ENCODE measurements around the gene CCDC146. TPM values are rescaled to one million over a fixed set of nuclear protein-coding genes. Genes with fewer than 3 reads are reported as not detected.
"Not testable (repeated sequence)": the region's sequence is repeated elsewhere in the genome, so short reads cannot be mapped to it uniquely, and the experiment has no call there.

The CCDC146 gene
- polyA plus RNA-seq (ENCODE audit: insufficient read length in 4 of 4) = 10 to 100 TPM; 16.3 to 35.6 (median 24.5) TPM

- peak; percentile 91 to 98 (median 94) for DNase-seq (ENCODE audit: low read depth in 4 of 4, low spot score in 2 of 4)
Measured at GRCh38 chr7:77121860-77122681, at the start of gene CCDC146. TSS of gene CCDC146 (plus strand) at chr7:77122615. CDS start at chr7:77167669, 45,054 bp downstream.

GRCh38 chr7:77074786-77075396 is 47.5 kb upstream of the CCDC146 start:
- DNase-seq (ENCODE audit: low read depth in 4 of 4, low spot score in 2 of 4) = not testable (repeated sequence)

- DNase-seq (ENCODE audit: low read depth in 4 of 4, low spot score in 2 of 4) = not testable (repeated sequence)
Measured at GRCh38 chr7:77077060-77077459, 45.4 kb upstream of the CCDC146 start.

- not testable (repeated sequence) for DNase-seq (ENCODE audit: low read depth in 4 of 4, low spot score in 2 of 4)
Measured at GRCh38 chr7:77079112-77079511, 43.3 kb upstream of the CCDC146 start.

- DNase-seq (ENCODE audit: low read depth in 4 of 4, low spot score in 2 of 4) = not testable (repeated sequence)
Measured at GRCh38 chr7:77079624-77080023, 42.8 kb upstream of the CCDC146 start.

GRCh38 chr7:77080236-77080635 is 42.2 kb upstream of the CCDC146 start:
- not testable (repeated sequence) for DNase-seq (ENCODE audit: low read depth in 4 of 4, low spot score in 2 of 4)

GRCh38 chr7:77082192-77082591 is 40.2 kb upstream of the CCDC146 start:
- DNase-seq (ENCODE audit: low read depth in 4 of 4, low spot score in 2 of 4) = not testable (repeated sequence)

- DNase-seq (ENCODE audit: low read depth in 4 of 4, low spot score in 2 of 4) = peak in 1 of 4 donors; percentile 1
Measured at GRCh38 chr7:77092301-77092700, 30.1 kb upstream of the CCDC146 start.

GRCh38 chr7:77100501-77100900 is 21.9 kb upstream of the CCDC146 start:
- not testable (repeated sequence) for DNase-seq (ENCODE audit: low read depth in 4 of 4, low spot score in 2 of 4)

- DNase-seq (ENCODE audit: low read depth in 4 of 4, low spot score in 2 of 4) = not testable (repeated sequence)
Measured at GRCh38 chr7:77101187-77101586, 21.2 kb upstream of the CCDC146 start.

- DNase-seq (ENCODE audit: low read depth in 4 of 4, low spot score in 2 of 4) = not testable (repeated sequence)
Measured at GRCh38 chr7:77102671-77103070, 19.7 kb upstream of the CCDC146 start.

- not testable (repeated sequence) for DNase-seq (ENCODE audit: low read depth in 4 of 4, low spot score in 2 of 4)
Measured at GRCh38 chr7:77105904-77106303, 16.5 kb upstream of the CCDC146 start.

GRCh38 chr7:77107659-77108058 is 14.8 kb upstream of the CCDC146 start:
- not testable (repeated sequence) for DNase-seq (ENCODE audit: low read depth in 4 of 4, low spot score in 2 of 4)

- DNase-seq (ENCODE audit: low read depth in 4 of 4, low spot score in 2 of 4) = not testable (repeated sequence)
Measured at GRCh38 chr7:77108362-77108761, 14.1 kb upstream of the CCDC146 start.

- DNase-seq (ENCODE audit: low read depth in 4 of 4, low spot score in 2 of 4) = not testable (repeated sequence)
Measured at GRCh38 chr7:77112719-77113306, 9.6 kb upstream of the CCDC146 start.

- DNase-seq (ENCODE audit: low read depth in 4 of 4, low spot score in 2 of 4) = not testable (repeated sequence)
Measured at GRCh38 chr7:77125486-77125885, 3.1 kb downstream of the CCDC146 start.

- not testable (repeated sequence) for DNase-seq (ENCODE audit: low read depth in 4 of 4, low spot score in 2 of 4)
Measured at GRCh38 chr7:77127009-77127408, 4.6 kb downstream of the CCDC146 start.

- DNase-seq (ENCODE audit: low read depth in 4 of 4, low spot score in 2 of 4) = not testable (repeated sequence)
Measured at GRCh38 chr7:77128582-77129410, 6.4 kb downstream of the CCDC146 start.

- not testable (repeated sequence) for DNase-seq (ENCODE audit: low read depth in 4 of 4, low spot score in 2 of 4)
Measured at GRCh38 chr7:77131781-77132180, 9.4 kb downstream of the CCDC146 start.

- not testable (repeated sequence) for DNase-seq (ENCODE audit: low read depth in 4 of 4, low spot score in 2 of 4)
Measured at GRCh38 chr7:77138668-77139067, 16.3 kb downstream of the CCDC146 start.

Measured in left renal cortex interstitium (tissue), 4 donors.